NOMO-1 treated with DMSO at 0.1 percent for 48 hours (cell line): ENCODE measurements around the gene CEP120.
"Not testable (repeated sequence)": the region's sequence is repeated elsewhere in the genome, so short reads cannot be mapped to it uniquely, and the experiment has no call there.

Experiments
- DNase-seq: peaks from one replicate; lab custom pipeline; 2025; ENCODE audit not compliant: unreplicated experiment; lab: John Stamatoyannopoulos, UW

The CEP120 gene

GRCh38 chr5:123439709-123440108 is 16.5 kb upstream of the CEP120 start:
- no peak for DNase-seq

GRCh38 chr5:123438902-123439301 is 15.7 kb upstream of the CEP120 start:
- DNase-seq = peak; percentile 79

- no peak for DNase-seq
These were observed 15.0 kb upstream of the CEP120 start for GRCh38 chr5:123438244-123438643.

- no peak for DNase-seq
These were observed 13.0 kb upstream of the CEP120 start for GRCh38 chr5:123436201-123436600.

GRCh38 chr5:123434796-123435195 is 11.6 kb upstream of the CEP120 start:
- no peak for DNase-seq

GRCh38 chr5:123433596-123433995 is 10.4 kb upstream of the CEP120 start:
- peak; percentile 46 for DNase-seq

GRCh38 chr5:123430441-123430840 is 7.2 kb upstream of the CEP120 start:
- not testable (repeated sequence) for DNase-seq

- peak; percentile 97 for DNase-seq
These were observed 6.8 kb upstream of the CEP120 start for GRCh38 chr5:123429993-123430392.

- DNase-seq = no peak
These were observed 6.2 kb upstream of the CEP120 start for GRCh38 chr5:123429221-123429954.

GRCh38 chr5:123428521-123429220 is 5.5 kb upstream of the CEP120 start:
- no peak for DNase-seq

- no peak for DNase-seq
These were observed 4.1 kb upstream of the CEP120 start for GRCh38 chr5:123427281-123427680.

GRCh38 chr5:123425431-123425830 is 2.2 kb upstream of the CEP120 start:
- peak; percentile 64 for DNase-seq

GRCh38 chr5:123422433-123423277 is 548 bp downstream of the CEP120 start:
- peak; percentile 34 for DNase-seq

- DNase-seq = no peak
These were observed 1.4 kb downstream of the CEP120 start for GRCh38 chr5:123421773-123422172.

GRCh38 chr5:123414974-123415373 is 8.2 kb downstream of the CEP120 start:
- no peak for DNase-seq

GRCh38 chr5:123412206-123412605 is 11.0 kb downstream of the CEP120 start:
- DNase-seq = no peak

- not testable (repeated sequence) for DNase-seq
These were observed 21.2 kb downstream of the CEP120 start for GRCh38 chr5:123401999-123402398.

- no peak for DNase-seq
These were observed 21.9 kb downstream of the CEP120 start for GRCh38 chr5:123401320-123401719.

GRCh38 chr5:123400870-123401291 is 22.3 kb downstream of the CEP120 start:
- DNase-seq = not testable (repeated sequence)

- DNase-seq = no peak
These were observed 25.0 kb downstream of the CEP120 start for GRCh38 chr5:123398058-123398733.

GRCh38 chr5:123397538-123397937 is 25.7 kb downstream of the CEP120 start:
- no peak for DNase-seq
